DND-41 (cell line): ENCODE results near the gene IFT122.
"Not testable (repeated sequence)": the region's sequence is repeated elsewhere in the genome, so short reads cannot be mapped to it uniquely, and the experiment has no call there.

Experiments
- ATAC-seq: fragments of 200-7000 bp; cut with Tn5 transposase; 3 replicates; pipeline ENCODE4 v1.9.1; 2021; ENCODE audit warnings: low read depth; ENCODE audit not compliant: insufficient read depth
- DNase-seq: peaks from one replicate; pipeline ENCODE4 v3.0.0-alpha.2; 2020
- H2AFZ ChIP-seq: 2 replicates; pipeline ENCODE4 v1.6.0; 2012; ENCODE audit warnings: low read depth, low read length
- H3K27ac ChIP-seq: 2 replicates; pipeline ENCODE4 v1.5.1; 2012; ENCODE audit warnings: low read length, inconsistent platforms
- H3K27me3 ChIP-seq: fragments of 200-600 bp; sonication (generic); 2 replicates; pipeline ENCODE4 v1.6.0; 2012; ENCODE audit warnings: low read length, mild to moderate bottlenecking, inconsistent platforms; ENCODE audit not compliant: insufficient read depth, poor library complexity
- H3K36me3 ChIP-seq: 2 replicates; pipeline ENCODE4 v1.5.1; 2012; ENCODE audit warnings: low read length, inconsistent platforms; ENCODE audit not compliant: insufficient read depth
- H3K4me1 ChIP-seq: 2 replicates; pipeline ENCODE4 v1.5.1; 2012; ENCODE audit warnings: mild to moderate bottlenecking, low read length; ENCODE audit not compliant: insufficient read depth
- H3K4me2 ChIP-seq: 2 replicates; pipeline ENCODE4 v1.6.0; 2012; ENCODE audit warnings: mild to moderate bottlenecking, moderate library complexity, low read length, inconsistent platforms; ENCODE audit not compliant: insufficient read depth
- H3K4me3 ChIP-seq, 2 experiments: fragments of 200-600 bp in 1 of 2; shearing (Covaris generic) in 1 of 2; 2 replicates each; pipeline ENCODE4 v1.5.1; 2012 to 2016; ENCODE audit warnings: inconsistent platforms in 2 of 2, low read length in 2 of 2, mild to moderate bottlenecking in 2 of 2, low read depth in 1 of 2, moderate library complexity in 1 of 2
- H3K79me2 ChIP-seq: 2 replicates; pipeline ENCODE4 v1.6.0; 2012; ENCODE audit warnings: low read length, inconsistent platforms; ENCODE audit not compliant: insufficient read depth
- H3K9ac ChIP-seq: 2 replicates; pipeline ENCODE4 v1.6.0; 2012; ENCODE audit warnings: low read depth, mild to moderate bottlenecking, inconsistent platforms, low read length, moderate library complexity
- H3K9me3 ChIP-seq: 2 replicates; pipeline ENCODE4 v1.5.1; 2012; ENCODE audit warnings: low read length, moderate library complexity, mild to moderate bottlenecking, inconsistent platforms; ENCODE audit not compliant: insufficient read depth, severe bottlenecking
- H4K20me1 ChIP-seq: 2 replicates; pipeline ENCODE4 v1.6.0; 2012; ENCODE audit warnings: low read length; ENCODE audit not compliant: insufficient read depth
- EZH2 ChIP-seq: IDR thresholded peaks from 3 replicates; pipeline ENCODE4 v1.6.1; 2012; ENCODE audit warnings: borderline replicate concordance, low read depth, mild to moderate bottlenecking, moderate library complexity, low read length, inconsistent platforms; ENCODE audit not compliant: severe bottlenecking
- TF ChIP-seq, protein P1 (sequence below): IDR thresholded peaks from 2 replicates; pipeline ENCODE4 v1.5.1; 2012; ENCODE audit warnings: borderline replicate concordance, low read length, moderate library complexity, mild to moderate bottlenecking; ENCODE audit not compliant: poor library complexity, severe bottlenecking; ENCODE audit errors: extremely low read depth

Gene IFT122

DNA sequence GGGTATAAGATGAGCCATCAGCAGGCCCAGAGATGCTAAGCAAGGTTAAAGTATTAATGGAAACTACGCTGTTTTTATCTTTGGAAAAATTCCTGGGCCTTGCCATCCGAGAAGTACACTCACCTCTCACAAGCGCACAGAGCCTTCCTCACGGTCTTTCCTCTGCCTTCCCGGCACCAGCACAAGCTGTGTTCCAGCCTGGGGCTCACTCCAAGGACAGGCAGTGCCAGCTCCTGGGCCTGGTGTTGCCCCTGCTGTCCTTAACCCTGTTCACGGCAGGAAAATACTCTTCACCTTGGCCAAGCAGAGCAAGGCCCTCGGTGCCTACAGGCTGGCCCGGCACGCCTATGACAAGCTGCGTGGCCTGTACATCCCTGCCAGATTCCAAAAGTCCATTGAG is 74.1 kb downstream of the IFT122 start:
- Histone ChIP-seq H2AFZ (no peak overlapping the region), H4K20me1 (no peaks in the 10 kb centered on the region), H3K27ac (no peak overlapping the region), H3K4me3 (no peak overlapping the region), H3K9me3 (no peaks in the 10 kb centered on the region), H3K79me2 (no peaks in the 10 kb centered on the region), H3K36me3 (peaks cover 42% of the 10 kb centered on the region), H3K4me2 (no peak overlapping the region), H3K4me1 (no peaks in the 10 kb centered on the region), H3K9ac (no peak overlapping the region), H3K27me3 (no peaks in the 10 kb centered on the region)
- no peak for ATAC-seq
- DNase-seq, result no peak
- TF ChIP-seq, protein P1, sequence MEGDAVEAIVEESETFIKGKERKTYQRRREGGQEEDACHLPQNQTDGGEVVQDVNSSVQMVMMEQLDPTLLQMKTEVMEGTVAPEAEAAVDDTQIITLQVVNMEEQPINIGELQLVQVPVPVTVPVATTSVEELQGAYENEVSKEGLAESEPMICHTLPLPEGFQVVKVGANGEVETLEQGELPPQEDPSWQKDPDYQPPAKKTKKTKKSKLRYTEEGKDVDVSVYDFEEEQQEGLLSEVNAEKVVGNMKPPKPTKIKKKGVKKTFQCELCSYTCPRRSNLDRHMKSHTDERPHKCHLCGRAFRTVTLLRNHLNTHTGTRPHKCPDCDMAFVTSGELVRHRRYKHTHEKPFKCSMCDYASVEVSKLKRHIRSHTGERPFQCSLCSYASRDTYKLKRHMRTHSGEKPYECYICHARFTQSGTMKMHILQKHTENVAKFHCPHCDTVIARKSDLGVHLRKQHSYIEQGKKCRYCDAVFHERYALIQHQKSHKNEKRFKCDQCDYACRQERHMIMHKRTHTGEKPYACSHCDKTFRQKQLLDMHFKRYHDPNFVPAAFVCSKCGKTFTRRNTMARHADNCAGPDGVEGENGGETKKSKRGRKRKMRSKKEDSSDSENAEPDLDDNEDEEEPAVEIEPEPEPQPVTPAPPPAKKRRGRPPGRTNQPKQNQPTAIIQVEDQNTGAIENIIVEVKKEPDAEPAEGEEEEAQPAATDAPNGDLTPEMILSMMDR, result no peak
- TF ChIP-seq EZH2, result no peak

DNA sequence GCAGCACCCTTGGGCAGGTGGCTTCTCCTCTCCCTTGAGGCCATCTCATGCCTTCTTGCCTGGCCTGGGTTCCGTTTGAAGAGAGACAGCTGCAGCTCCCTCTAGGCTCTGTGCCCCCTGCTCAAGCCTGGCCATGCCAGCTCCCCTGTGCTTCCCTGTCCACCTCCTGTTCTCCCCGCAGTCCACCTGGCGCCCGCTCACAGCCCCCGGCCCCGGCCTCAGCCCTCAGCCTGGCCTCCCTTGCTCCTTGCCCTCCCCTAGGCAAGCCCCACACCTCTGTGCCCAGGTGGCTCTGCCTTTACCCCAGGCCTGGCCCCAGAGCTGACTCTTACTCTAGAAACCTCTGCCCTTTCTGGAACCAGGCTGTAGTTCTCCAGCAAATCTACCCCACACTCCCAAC is 74.5 kb downstream of the IFT122 start:
- Histone ChIP-seq H3K27me3 (no peaks in the 10 kb centered on the region), H4K20me1 (no peaks in the 10 kb centered on the region), H2AFZ (no peak overlapping the region), H3K79me2 (no peaks in the 10 kb centered on the region), H3K27ac (no peak overlapping the region), H3K9me3 (no peaks in the 10 kb centered on the region), H3K9ac (no peak overlapping the region), H3K4me1 (no peaks in the 10 kb centered on the region), H3K4me3 (no peak overlapping the region), H3K36me3 (peaks cover 42% of the 10 kb centered on the region), H3K4me2 (no peak overlapping the region)
- no peak for ATAC-seq
- no peak for DNase-seq
- TF ChIP-seq EZH2, result no peak
- TF ChIP-seq, protein P1, result no peak

DNA sequence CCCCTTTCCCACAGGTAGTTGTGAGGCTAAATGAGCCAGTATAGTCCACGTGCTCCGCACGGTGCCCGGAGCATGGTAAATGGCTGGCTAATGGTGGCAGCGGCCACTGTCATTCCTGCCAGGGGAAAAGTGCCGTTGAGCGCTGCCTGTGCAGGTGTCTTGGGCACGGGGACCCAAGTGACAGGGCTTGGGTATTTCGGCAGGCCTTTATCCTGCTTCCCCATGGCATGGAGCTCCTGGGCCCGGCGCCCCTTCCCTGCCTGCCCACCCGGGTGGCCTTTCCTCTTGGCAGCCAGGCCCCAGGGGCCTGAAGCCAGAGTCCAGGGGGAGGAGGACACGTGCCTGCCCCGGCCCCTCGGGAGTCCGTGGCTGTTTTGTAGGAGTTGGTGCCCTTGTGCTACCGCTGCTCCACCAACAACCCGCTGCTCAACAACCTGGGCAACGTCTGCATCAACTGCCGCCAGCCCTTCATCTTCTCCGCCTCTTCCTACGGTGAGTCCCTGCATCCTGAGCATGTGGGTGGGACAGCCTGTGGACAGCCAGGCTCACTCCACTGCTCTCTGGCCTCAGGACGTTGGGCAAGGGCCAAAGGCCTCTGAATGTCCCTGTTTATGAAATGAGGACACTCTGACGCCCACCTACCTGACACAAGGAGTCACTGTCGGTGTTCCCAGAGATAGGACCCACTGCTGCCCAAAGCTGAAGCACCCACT is 75.2 kb downstream of the IFT122 start:
- not testable (repeated sequence) for H3K4me1 ChIP-seq, H3K27ac ChIP-seq, DNase-seq, H3K4me2 ChIP-seq, ATAC-seq, H4K20me1 ChIP-seq, H2AFZ ChIP-seq, H3K27me3 ChIP-seq, H3K79me2 ChIP-seq, H3K9me3 ChIP-seq, H3K4me3 ChIP-seq, H3K9ac ChIP-seq
- H3K36me3 ChIP-seq, result peaks cover 42% of the 10 kb centered on the region

DNA sequence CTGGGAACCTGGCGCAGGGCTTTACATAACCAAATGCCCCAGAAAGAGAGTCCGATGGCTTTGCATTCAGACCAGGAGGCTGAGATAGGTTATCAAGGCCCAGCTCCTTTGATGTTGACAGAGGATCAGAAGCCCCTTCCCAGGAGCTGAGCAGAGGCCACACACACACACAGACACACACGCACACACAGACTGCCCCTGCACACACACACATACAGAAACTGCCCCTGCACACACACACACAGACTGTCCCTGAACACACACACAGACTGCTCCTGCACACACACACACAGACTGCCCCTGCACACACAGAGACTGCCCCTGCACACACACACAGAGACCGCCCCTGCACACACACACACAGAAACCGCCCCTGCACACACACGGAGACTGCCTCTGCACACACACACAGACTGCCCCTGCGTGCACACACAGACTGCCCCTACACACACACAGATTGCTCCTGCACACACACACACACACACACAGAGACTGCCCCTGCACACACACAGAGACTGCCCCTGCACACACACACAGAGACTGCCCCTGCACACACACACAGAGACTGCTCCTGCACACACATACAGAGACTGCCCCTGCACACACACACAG is 75.9 kb downstream of the IFT122 start:
- H3K9me3 ChIP-seq, H3K4me1 ChIP-seq, H3K4me3 ChIP-seq, H3K4me2 ChIP-seq, H3K79me2 ChIP-seq, H2AFZ ChIP-seq, H3K27me3 ChIP-seq, H4K20me1 ChIP-seq, DNase-seq, H3K9ac ChIP-seq, ATAC-seq, H3K27ac ChIP-seq: not testable (repeated sequence)
- H3K36me3 ChIP-seq, result peaks cover 42% of the 10 kb centered on the region
